ENCODE data around the gene SSC5D. TPM values are rescaled to one million over a fixed set of nuclear protein-coding genes. Genes with fewer than 3 reads are reported as not detected.
"Not testable (repeated sequence)": the region's sequence is repeated elsewhere in the genome, so short reads cannot be mapped to it uniquely, and the experiment has no call there.

The SSC5D gene
- total RNA-seq, 1 experiment from 2014 or later = 0.26 TPM

GRCh38 chr19:55528030-55528803 is 40.0 kb downstream of the SSC5D start:
- Mint-ChIP-seq H3K4me3 (ENCODE audit: low read depth, unreplicated experiment) (no peak overlapping the region), H3K9me3 (ENCODE audit: low read depth, unreplicated experiment) (no peaks in the 10 kb centered on the region), H3K27ac (ENCODE audit: unreplicated experiment) (no peak overlapping the region), H3K36me3 (ENCODE audit: insufficient read depth, unreplicated experiment) (no peaks in the 10 kb centered on the region), H3K4me1 (ENCODE audit: low read depth, unreplicated experiment) (no peaks in the 10 kb centered on the region), H3K27me3 (ENCODE audit: unreplicated experiment) (no peaks in the 10 kb centered on the region)
- no peak for DNase-seq
- intact Hi-C loops (cut with micrococcal nuclease; ENCODE audit: unreplicated experiment) = no loop called here
- TF ChIP-seq CTCF (IDR thresholded peaks at IDR 0.05; ENCODE audit: unreplicated experiment) = no peak
- BruUV-seq (replicated peaks) = no TSS peak
- CTCF ChIA-PET = no interaction called here

- Mint-ChIP-seq H3K27ac (ENCODE audit: unreplicated experiment) (no peak overlapping the region), H3K9me3 (ENCODE audit: low read depth, unreplicated experiment) (no peaks in the 10 kb centered on the region), H3K27me3 (ENCODE audit: unreplicated experiment) (no peaks in the 10 kb centered on the region), H3K36me3 (ENCODE audit: insufficient read depth, unreplicated experiment) (no peaks in the 10 kb centered on the region), H3K4me3 (ENCODE audit: low read depth, unreplicated experiment) (no peak overlapping the region), H3K4me1 (ENCODE audit: low read depth, unreplicated experiment) (no peaks in the 10 kb centered on the region)
- CTCF ChIA-PET = interaction anchor here (0.7 kb wide), 1 partner anchor 76 kb away, joined by 4 read pairs; no protein-coding TSS in a partner anchor
- no peak for TF ChIP-seq CTCF (IDR thresholded peaks at IDR 0.05; ENCODE audit: unreplicated experiment)
- BruUV-seq (replicated peaks) = no TSS peak
- intact Hi-C loops (cut with micrococcal nuclease; ENCODE audit: unreplicated experiment) = no loop called here
- DNase-seq = no peak
These were observed 41.5 kb downstream of the SSC5D start for GRCh38 chr19:55529636-55530234.

GRCh38 chr19:55530996-55531395 is 42.8 kb downstream of the SSC5D start:
- CTCF ChIA-PET = no interaction called here

GRCh38 chr19:55534280-55534679 is 46.0 kb downstream of the SSC5D start:
- H3K4me1 Mint-ChIP-seq (ENCODE audit: low read depth, unreplicated experiment); H3K27me3 Mint-ChIP-seq (ENCODE audit: unreplicated experiment); H3K27ac Mint-ChIP-seq (ENCODE audit: unreplicated experiment); H3K4me3 Mint-ChIP-seq (ENCODE audit: low read depth, unreplicated experiment); H3K36me3 Mint-ChIP-seq (ENCODE audit: insufficient read depth, unreplicated experiment); BruUV-seq (replicated peaks); intact Hi-C loops (cut with micrococcal nuclease; ENCODE audit: unreplicated experiment); H3K9me3 Mint-ChIP-seq (ENCODE audit: low read depth, unreplicated experiment); DNase-seq: not testable (repeated sequence)
- CTCF ChIA-PET = interaction anchor here (0.6 to 0.7 kb wide), 2 partner anchors 11 to 17 kb away, joined by 3 to 4 read pairs; partner anchors contain the start of gene SBK3

More at GRCh38 chr19:55530996-55531395, 42.8 kb downstream of the SSC5D start:
- DNase-seq = no peak
- H3K4me3 Mint-ChIP-seq (ENCODE audit: low read depth, unreplicated experiment) = no peak overlapping the region
- no peaks in the 10 kb centered on the region for H3K36me3 Mint-ChIP-seq (ENCODE audit: insufficient read depth, unreplicated experiment)
- no peak overlapping the region for H3K27ac Mint-ChIP-seq (ENCODE audit: unreplicated experiment)
- no TSS peak for BruUV-seq (replicated peaks)
- no peaks in the 10 kb centered on the region for H3K27me3 Mint-ChIP-seq (ENCODE audit: unreplicated experiment)
- no peaks in the 10 kb centered on the region for H3K4me1 Mint-ChIP-seq (ENCODE audit: low read depth, unreplicated experiment)
- H3K9me3 Mint-ChIP-seq (ENCODE audit: low read depth, unreplicated experiment) = no peaks in the 10 kb centered on the region
- intact Hi-C loops (cut with micrococcal nuclease; ENCODE audit: unreplicated experiment) = no loop called here
- no peak for TF ChIP-seq CTCF (IDR thresholded peaks at IDR 0.05; ENCODE audit: unreplicated experiment)

All from Calu3 (cell line).